NCI-H226 (cell line): ENCODE results near the gene LPIN1.

Experiments used
- DNase-seq: peaks from one replicate; pipeline ENCODE4 v3.0.0-alpha.2; 2015

LPIN1 gene

GRCh38 chr2:11872948-11873269 lies 126.5 kb downstream of the LPIN1 start:
- no peak for DNase-seq

GRCh38 chr2:11873356-11874154 lies 127.1 kb downstream of the LPIN1 start:
- no peak for DNase-seq

GRCh38 chr2:11874861-11875260 lies 128.4 kb downstream of the LPIN1 start:
- DNase-seq = no peak

GRCh38 chr2:11875481-11875880 lies 129.0 kb downstream of the LPIN1 start:
- DNase-seq = no peak

- no peak for DNase-seq
Measured at GRCh38 chr2:11876436-11876835, 130.0 kb downstream of the LPIN1 start.

- DNase-seq = no peak
Measured at GRCh38 chr2:11876889-11877288, 130.5 kb downstream of the LPIN1 start.
